HG02970 (cell line): ENCODE data around the gene KMT2C.

Experiments used
- ATAC-seq: cut with Tn5 transposase; IDR thresholded peaks from one replicate; pipeline ENCODE4 v1.9.1; 2021; ENCODE audit warnings: mild to moderate bottlenecking, moderate library complexity, moderate number of reproducible peaks; ENCODE audit not compliant: unreplicated experiment, low FRiP score

Gene KMT2C

GRCh38 chr7:152158801-152159587 lies 276.8 kb downstream of the KMT2C start:
- ATAC-seq = peak; percentile 81

DNA sequence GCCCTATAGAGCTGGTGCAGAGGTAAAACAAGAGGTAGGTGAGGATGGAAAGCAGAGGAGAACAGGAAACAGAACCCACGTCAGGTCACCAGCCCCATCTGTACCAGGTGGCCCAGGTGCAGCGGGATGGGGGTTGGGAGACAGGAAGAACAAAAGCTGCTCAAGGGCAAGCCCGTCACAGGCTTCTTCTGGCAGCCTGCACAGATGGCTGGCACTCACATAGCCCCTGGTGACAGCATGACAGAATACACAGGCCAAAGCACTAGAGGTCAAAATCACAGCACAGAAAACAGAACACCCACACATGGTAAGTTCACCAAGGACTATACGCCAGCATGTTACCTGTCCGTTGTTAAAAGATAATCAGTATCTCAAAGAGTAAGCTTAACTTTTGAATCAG lies 283.5 kb downstream of the KMT2C start:
- ATAC-seq = no peak

GRCh38 chr7:152149363-152149762 lies 286.4 kb downstream of the KMT2C start:
- no peak for ATAC-seq

DNA sequence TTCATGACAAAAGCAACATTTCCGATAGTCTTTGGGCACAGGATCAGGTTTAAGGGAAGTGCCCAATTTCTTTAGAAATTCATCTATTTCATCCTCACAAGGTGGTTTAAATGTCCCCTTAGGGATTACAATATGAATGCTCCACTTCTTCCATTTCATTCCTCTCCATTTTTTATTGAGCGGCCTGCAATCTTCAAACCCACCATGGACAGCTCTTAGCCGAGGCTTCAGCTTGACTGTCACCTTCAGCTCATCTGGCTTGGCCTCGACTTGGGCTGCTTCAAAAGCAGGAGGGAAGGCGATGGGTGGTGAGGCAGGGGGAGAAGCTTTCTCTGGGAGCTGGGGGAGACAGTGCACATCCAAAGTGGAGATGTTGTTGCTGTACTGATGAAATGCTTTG lies 287.1 kb downstream of the KMT2C start:
- no peak for ATAC-seq

GRCh38 chr7:152145853-152146466 lies 289.8 kb downstream of the KMT2C start:
- ATAC-seq = no peak

DNA sequence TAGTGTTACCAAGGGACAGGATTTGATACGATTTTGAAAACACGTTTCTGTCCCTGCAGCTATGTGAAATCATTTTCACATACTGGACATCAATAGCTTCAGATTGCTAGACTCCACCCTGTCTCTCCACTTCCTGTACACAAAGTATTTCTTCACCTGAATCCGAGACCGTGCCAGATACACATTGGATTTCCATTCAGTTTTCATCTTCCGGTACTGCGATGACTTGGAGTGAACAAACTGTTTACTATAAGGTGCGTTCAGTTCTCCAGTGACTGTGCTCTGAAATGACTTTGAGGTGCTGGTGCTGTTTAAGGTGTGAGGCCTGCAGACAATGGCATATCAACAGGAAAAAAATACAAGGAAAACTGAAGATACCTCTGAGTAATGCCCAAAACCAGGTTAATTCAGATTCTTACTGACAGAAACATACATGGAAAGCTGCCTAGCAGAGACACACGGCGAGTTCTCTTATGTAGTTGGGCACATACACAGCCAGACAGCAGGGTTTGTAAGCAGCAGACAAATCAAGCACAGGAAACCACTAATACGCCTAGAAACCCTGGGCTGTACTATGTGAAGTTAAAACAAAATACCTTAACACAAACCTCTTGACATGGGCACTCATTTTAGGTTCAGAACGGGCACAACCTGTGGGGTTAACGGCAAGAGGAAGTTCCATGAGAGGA lies 291.1 kb downstream of the KMT2C start:
- ATAC-seq = no peak

DNA sequence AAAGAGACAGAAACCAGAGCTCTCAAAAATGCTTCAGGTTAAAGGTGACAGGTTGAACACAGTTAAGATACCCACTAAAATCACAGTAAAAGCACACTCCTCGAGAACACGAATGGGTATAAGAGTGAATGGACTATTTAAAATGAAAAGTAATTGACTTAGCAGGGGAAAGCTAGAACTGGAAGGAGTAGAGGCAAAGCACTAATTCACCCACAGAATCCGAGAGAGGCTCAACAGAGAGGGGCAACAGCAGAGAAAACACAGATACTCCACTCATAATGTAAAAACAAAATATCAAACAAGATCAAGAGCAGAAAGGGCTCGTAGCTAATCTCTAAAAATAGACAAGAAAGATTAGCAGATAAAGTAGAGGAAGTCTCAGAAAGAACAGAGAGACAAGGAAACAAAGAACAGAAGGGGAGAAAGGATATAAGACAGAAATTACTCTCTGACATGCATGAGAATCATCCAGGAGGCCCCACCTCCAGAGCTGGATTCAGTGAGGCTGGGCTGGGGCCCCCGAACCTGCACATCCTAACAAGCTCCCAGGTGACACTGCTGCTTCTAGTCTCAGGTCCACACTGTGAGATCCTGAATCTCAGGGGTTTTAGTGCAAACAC lies 292.7 kb downstream of the KMT2C start:
- no peak for ATAC-seq

GRCh38 chr7:152140560-152140959 lies 295.2 kb downstream of the KMT2C start:
- ATAC-seq = no peak

- no peak for ATAC-seq
Measured at GRCh38 chr7:152140067-152140466, 295.7 kb downstream of the KMT2C start.

- ATAC-seq = no peak
Measured at GRCh38 chr7:152137476-152138025, 298.3 kb downstream of the KMT2C start.

DNA sequence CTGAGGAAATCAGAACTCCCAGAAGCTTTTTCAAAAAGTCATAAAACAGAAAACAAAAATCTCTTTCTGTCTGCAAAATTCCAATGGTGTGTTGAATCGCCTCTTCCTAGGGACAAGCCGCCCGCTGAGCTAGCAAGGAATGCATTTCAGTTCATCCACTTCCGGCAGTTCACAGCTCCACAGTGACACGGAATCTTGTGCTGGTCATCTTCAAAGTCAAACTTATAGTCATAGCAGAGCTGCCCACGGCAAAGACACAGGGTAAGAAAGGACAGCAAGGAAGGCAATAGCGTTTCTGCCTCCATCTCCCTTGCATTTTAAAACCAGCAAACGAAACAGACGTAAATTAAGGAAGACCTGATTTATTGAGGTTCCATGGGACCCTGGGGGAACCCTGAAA lies 299.1 kb downstream of the KMT2C start:
- ATAC-seq = no peak

DNA sequence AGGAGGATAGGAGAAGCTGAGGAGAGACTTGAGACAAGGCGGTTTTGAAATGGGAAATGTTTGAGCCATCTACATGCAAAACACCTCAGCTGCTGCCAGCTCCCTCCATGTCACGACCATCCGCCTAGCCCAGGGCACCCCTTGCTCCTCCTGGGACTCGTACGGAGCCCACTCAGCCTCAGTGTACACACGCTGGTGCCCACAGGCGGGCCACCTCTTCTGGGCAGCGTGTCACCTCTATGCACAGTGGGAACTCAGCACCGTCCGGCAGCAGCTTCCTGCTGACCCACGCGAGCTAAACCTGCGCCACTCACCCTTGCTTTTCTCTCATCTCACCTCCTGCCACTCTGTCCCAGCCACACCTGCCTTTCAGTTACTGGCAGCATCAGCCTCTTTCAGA lies 302.0 kb downstream of the KMT2C start:
- ATAC-seq = no peak

GRCh38 chr7:152132812-152133211 lies 303.0 kb downstream of the KMT2C start:
- no peak for ATAC-seq

- no peak for ATAC-seq
Measured at GRCh38 chr7:152131981-152132494, 303.8 kb downstream of the KMT2C start.

DNA sequence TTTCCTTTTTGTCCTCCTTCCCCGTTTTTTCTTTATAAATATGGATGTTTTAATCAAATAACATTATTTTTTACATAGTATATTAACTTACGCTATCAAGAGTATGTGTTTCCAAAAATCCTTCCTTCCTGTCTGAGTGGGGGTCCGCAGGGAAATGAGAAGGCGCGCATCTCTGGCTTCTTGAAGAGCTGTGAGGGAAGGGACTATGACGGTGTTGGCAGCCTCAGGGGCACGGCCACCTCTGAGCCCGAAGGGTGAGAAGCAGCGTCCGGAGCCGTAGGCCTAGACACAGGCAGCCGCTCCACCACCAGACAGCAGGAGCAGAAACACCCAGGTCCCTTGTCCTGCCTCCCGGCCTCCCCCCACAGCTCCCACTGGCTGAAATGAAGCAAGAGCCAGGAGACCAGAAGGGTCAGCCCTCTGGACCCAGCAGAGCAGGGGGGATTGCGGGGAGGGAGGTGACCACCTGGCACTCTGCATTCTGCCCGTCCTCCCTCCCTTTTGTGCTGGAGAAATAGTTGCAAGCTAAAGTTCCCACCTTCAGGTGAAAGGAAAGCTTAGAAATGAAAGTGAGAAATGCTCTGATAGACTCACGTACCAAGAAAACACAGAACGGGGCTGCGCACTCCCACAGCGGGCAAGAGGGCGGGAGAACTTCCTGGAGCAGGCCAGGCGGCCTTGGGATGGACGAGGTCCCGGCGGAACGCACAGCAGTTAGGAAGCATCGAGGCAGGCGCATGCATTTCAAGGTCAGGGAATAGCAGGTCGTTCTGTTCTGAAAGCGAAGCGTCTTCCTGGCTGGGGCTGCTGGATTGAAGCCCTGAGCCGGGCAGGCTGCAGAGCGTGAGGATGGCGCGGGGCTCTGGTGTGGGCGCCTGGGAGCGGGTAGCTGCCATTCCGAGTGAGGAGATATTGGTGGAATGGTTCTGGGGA lies 304.9 kb downstream of the KMT2C start:
- ATAC-seq = no peak

- no peak for ATAC-seq
Measured at GRCh38 chr7:152129682-152130081, 306.1 kb downstream of the KMT2C start.

- ATAC-seq = no peak
Measured at GRCh38 chr7:152128741-152129461, 306.9 kb downstream of the KMT2C start.

DNA sequence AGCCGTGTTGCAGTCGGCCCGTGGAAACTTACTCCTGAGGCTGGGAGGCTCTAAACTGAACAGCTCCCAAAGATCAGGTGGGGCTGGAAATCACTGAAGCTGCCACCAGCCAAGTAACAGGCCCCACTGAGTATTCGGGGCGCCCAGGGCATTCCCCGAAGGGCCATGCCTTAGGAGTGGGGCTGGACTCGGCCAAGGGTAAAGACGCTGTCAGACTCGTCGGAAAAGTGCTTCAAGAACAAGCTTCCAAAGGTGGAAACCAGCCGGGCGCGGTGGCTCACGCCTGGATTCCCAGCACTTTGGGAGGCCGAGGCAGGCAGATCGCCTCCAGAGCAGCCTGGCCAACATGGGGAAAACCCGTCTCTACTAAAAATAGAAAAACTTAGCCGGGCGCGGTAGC lies 307.6 kb downstream of the KMT2C start:
- ATAC-seq = no peak

DNA sequence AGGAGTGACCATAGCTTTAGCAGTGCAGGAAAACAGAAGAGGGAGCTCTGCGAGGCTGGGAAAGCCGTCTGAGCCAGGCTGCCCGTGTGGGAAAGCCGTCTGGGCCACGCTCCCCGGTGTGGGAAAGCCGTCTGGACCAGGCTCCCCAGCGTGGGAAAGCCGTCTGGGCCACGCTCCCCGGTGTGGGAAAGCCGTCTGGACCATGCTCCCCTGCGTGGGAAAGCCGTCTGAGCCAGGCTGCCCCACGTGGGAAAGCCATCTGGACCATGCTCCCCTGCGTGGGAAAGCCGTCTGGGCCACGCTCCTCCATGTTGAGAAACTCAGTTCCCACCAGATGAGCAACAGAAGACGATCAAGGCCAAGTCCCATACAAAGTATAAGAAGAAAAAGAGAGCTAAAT lies 308.6 kb downstream of the KMT2C start:
- ATAC-seq = no peak
